B cell (primary cell): ENCODE results near the gene MLXIPL. TPM values are rescaled to one million over a fixed set of nuclear protein-coding genes. Genes with fewer than 3 reads are reported as not detected.

Experiments
- ATAC-seq: fragments of 200-7000 bp; cut with Tn5 transposase; one replicate; pipeline ENCODE4 v1.10.0; 2021; ENCODE audit warnings: low read depth, mild to moderate bottlenecking, moderate number of reproducible peaks, moderate library complexity
- CTCF ChIA-PET: fragments of 350-600 bp; sonication (Branson Sonifier 250); formaldehyde crosslinking; loops from one replicate; lab custom pipeline; 2021; ENCODE audit warnings: antibody characterized with exemption, inconsistent platforms; lab: Charles Lee
- POLR2A ChIA-PET: fragments of 350-600 bp; sonication (Branson Sonifier 250); formaldehyde crosslinking; loops from one replicate; lab custom pipeline; 2021; ENCODE audit warnings: antibody characterized with exemption; lab: Charles Lee
- DNase-seq: peaks from one replicate; pipeline ENCODE4 v3.0.0; 2013
- H2AFZ ChIP-seq: 2 replicates; pipeline ENCODE4 v1.6.1; 2012; ENCODE audit warnings: mild to moderate bottlenecking, low read depth, low read length; ENCODE audit not compliant: insufficient read depth, poor library complexity, severe bottlenecking
- H3K27ac ChIP-seq, 2 donors: 1 replicate in 1 of 2; 2 replicates in 1 of 2; pipeline ENCODE4 v1.5.1; 2012 to 2013; ENCODE audit warnings: low read length in 2 of 2, mild to moderate bottlenecking in 2 of 2, moderate library complexity in 1 of 2
- H3K27me3 ChIP-seq, 4 experiments: fragments of 200-600 bp in 1 of 4; sonication (generic) in 1 of 4; replicated peaks in 1 of 4; 1 replicate in 2 of 4; 2 replicates in 2 of 4; pipeline versions ENCODE4 v1.6.1 to v1.7.0; 2013 to 2016; ENCODE audit warnings: low read length in 3 of 4, mild to moderate bottlenecking in 2 of 4, mixed read lengths in 1 of 4, moderate library complexity in 1 of 4; ENCODE audit not compliant: insufficient read depth in 4 of 4, control insufficient read depth in 3 of 4; ENCODE audit errors: control extremely low read depth in 1 of 4
- H3K36me3 ChIP-seq, 2 experiments: replicated peaks in 1 of 2; 1 replicate in 1 of 2; 2 replicates in 1 of 2; pipeline versions ENCODE4 v1.6.1 to v1.7.1; 2013; ENCODE audit warnings: low read length in 1 of 2; ENCODE audit not compliant: insufficient read depth in 2 of 2, control insufficient read depth in 1 of 2; ENCODE audit errors: control extremely low read depth in 1 of 2, extremely low read depth in 1 of 2
- H3K4me1 ChIP-seq, 2 donors: fragments of 200-600 bp in 1 of 2; sonication (generic) in 1 of 2; 1 replicate in 1 of 2; 2 replicates in 1 of 2; pipeline versions ENCODE4 v1.5.1 to v1.6.1; 2013 to 2017; ENCODE audit warnings: low read length in 2 of 2; ENCODE audit not compliant: control insufficient read depth in 2 of 2, insufficient read depth in 2 of 2
- H3K4me2 ChIP-seq: replicated peaks from 2 replicates; pipeline ENCODE3; 2012; ENCODE audit warnings: mild to moderate bottlenecking, low read depth, low read length; ENCODE audit not compliant: poor library complexity, severe bottlenecking
- H3K4me3 ChIP-seq, 5 experiments: fragments of 200-600 bp in 1 of 5; sonication (generic) in 1 of 5; 1 replicate in 3 of 5; 2 replicates in 2 of 5; pipeline versions ENCODE4 v1.5.1 to v1.7.0; 2011 to 2016; ENCODE audit warnings: low read length in 4 of 5, mild to moderate bottlenecking in 4 of 5, low read depth in 2 of 5, control low read depth in 1 of 5, moderate library complexity in 1 of 5; ENCODE audit not compliant: insufficient read depth in 1 of 5; ENCODE audit errors: control extremely low read depth in 1 of 5, extremely low read depth in 1 of 5
- H3K79me2 ChIP-seq: fragments of 200-600 bp; sonication (generic); one replicate; pipeline ENCODE4 v1.6.0; 2016; ENCODE audit warnings: low read length; ENCODE audit not compliant: control insufficient read depth, insufficient read depth
- H3K9ac ChIP-seq: fragments of 200-600 bp; sonication (generic); 2 replicates; pipeline ENCODE4 v1.6.1; 2017; ENCODE audit warnings: mild to moderate bottlenecking, low read length, moderate library complexity
- H3K9me3 ChIP-seq, 3 donors: one replicate each; pipeline versions ENCODE4 v1.6.1 to v1.7.1; 2013; ENCODE audit warnings: low read length in 2 of 3; ENCODE audit not compliant: control insufficient read depth in 2 of 3, insufficient read depth in 1 of 3; ENCODE audit errors: control extremely low read depth in 1 of 3
- H4K20me1 ChIP-seq: 2 replicates; pipeline ENCODE4 v1.6.0; 2012; ENCODE audit warnings: mild to moderate bottlenecking, low read length; ENCODE audit not compliant: insufficient read depth, control insufficient read depth, poor library complexity, severe bottlenecking
- H3K27ac Mint-ChIP-seq: one replicate; pipeline ENCODE4 v1.8.0; 2021; ENCODE audit warnings: mixed read lengths
- H3K27me3 Mint-ChIP-seq: one replicate; pipeline ENCODE4 v1.8.0; 2021; ENCODE audit warnings: mixed read lengths
- H3K4me1 Mint-ChIP-seq: one replicate; pipeline ENCODE4 v1.8.0; 2021; ENCODE audit warnings: mixed read lengths
- H3K4me3 Mint-ChIP-seq: one replicate; pipeline ENCODE4 v1.8.0; 2021; ENCODE audit warnings: mixed read lengths
- H3K9me3 Mint-ChIP-seq: one replicate; pipeline ENCODE4 v1.8.0; 2022; ENCODE audit warnings: mixed read lengths; ENCODE audit not compliant: insufficient read depth
- CTCF ChIP-seq: fragments of 200-600 bp; IDR thresholded peaks from one replicate; pipeline ENCODE4 v1.8.0; 2022; ENCODE audit warnings: antibody characterized with exemption, mild to moderate bottlenecking
- EZH2 ChIP-seq: IDR thresholded peaks from 2 replicates; pipeline ENCODE4 v1.6.1; 2012; ENCODE audit warnings: borderline replicate concordance, low read depth, mild to moderate bottlenecking, moderate library complexity, low read length; ENCODE audit not compliant: insufficient read depth, poor library complexity, severe bottlenecking
- WGBS: methylation state at CpG from one replicate; pipeline ENCODE4 v1.1.5; 2013; ENCODE audit warnings: missing lambda C conversion rate; ENCODE audit not compliant: insufficient coverage; 5-methylcytosine and 5-hydroxymethylcytosine counted together
- intact Hi-C: fragments of 100-400 bp; cut with micrococcal nuclease; formaldehyde crosslinking; loops from one replicate; pipeline ENCODE4 v1.10.0; 2022
- polyA plus RNA-seq: library from polyadenylated mRNA; depleted of rRNA; stranded (reverse); fragments of >200 nt; gene quantifications from 2 replicates; pipeline ENCODE4 v1.2.3, GENCODE V29; 2012
- total RNA-seq, 2 donors: library from RNA; stranded (reverse); fragments of 120-200 nt in 1 of 2; gene quantifications; 1 replicate in 1 of 2; 2 replicates in 1 of 2; pipeline versions ENCODE4 v1.2.3 to v1.2.4, GENCODE V29; 2013 to 2022

MLXIPL gene
- total and polyA plus RNA-seq, 2 donors (not counting 1 experiment from before 2014, with no cell fraction given): not detected

GRCh38 chr7:73671857-73672445 is 47.6 kb upstream of the MLXIPL start:
- Histone ChIP-seq H4K20me1 (no peaks in the 10 kb centered on the region), H3K27me3 (peaks cover 0 to 24% (median 7%) of the 10 kb centered on the region in 4 experiments), H2AFZ (no peak overlapping the region), H3K4me1 (peaks cover 8 to 16% of the 10 kb centered on the region in 2 donors), H3K4me3 (no peak overlapping the region), H3K27ac (no peak overlapping the region), H3K36me3 (no peaks in the 10 kb centered on the region), H3K9me3 (peaks cover 0 to 3% (median 0%) of the 10 kb centered on the region in 3 donors), H3K4me2 (no peak overlapping the region), H3K9ac (no peak overlapping the region), H3K79me2 (no peaks in the 10 kb centered on the region)
- peaks cover 12% of the 10 kb centered on the region for H3K27me3 Mint-ChIP-seq
- H3K9me3 Mint-ChIP-seq: no peaks in the 10 kb centered on the region
- no peak for TF ChIP-seq EZH2
- TF ChIP-seq CTCF: no peak
- H3K27ac Mint-ChIP-seq: no peak overlapping the region
- POLR2A ChIA-PET: no interaction called here
- no peak for DNase-seq
- 86% methylated on average over 14 of the region's 15 CpGs for WGBS
- CTCF ChIA-PET: no interaction called here
- intact Hi-C loops: no loop called here
- H3K4me1 Mint-ChIP-seq: peaks cover 6% of the 10 kb centered on the region
- no peak for ATAC-seq
- H3K4me3 Mint-ChIP-seq: no peak overlapping the region

GRCh38 chr7:73671322-73671661 is 47.0 kb upstream of the MLXIPL start:
- H3K27ac Mint-ChIP-seq: no peak overlapping the region
- no peak overlapping the region for H3K9ac ChIP-seq
- DNase-seq (no peak), ATAC-seq (no peak)
- peaks cover 0 to 3% (median 0%) of the 10 kb centered on the region in 3 donors for H3K9me3 ChIP-seq
- TF ChIP-seq EZH2 (no peak), CTCF (no peak)
- peaks cover 8 to 16% of the 10 kb centered on the region in 2 donors for H3K4me1 ChIP-seq
- peaks cover 0 to 26% (median 7%) of the 10 kb centered on the region in 4 experiments for H3K27me3 ChIP-seq
- no peak overlapping the region for H3K4me3 ChIP-seq
- no peaks in the 10 kb centered on the region for H3K36me3 ChIP-seq
- H3K4me3 Mint-ChIP-seq: no peak overlapping the region
- H3K4me1 Mint-ChIP-seq: peaks cover 6% of the 10 kb centered on the region
- no peak overlapping the region for H2AFZ ChIP-seq
- H3K79me2 ChIP-seq: no peaks in the 10 kb centered on the region
- no peak overlapping the region for H3K4me2 ChIP-seq
- CTCF ChIA-PET: no interaction called here
- WGBS: 40% methylated on average over 5 of the region's 12 CpGs
- intact Hi-C loops: no loop called here
- no peaks in the 10 kb centered on the region for H3K9me3 Mint-ChIP-seq
- no peaks in the 10 kb centered on the region for H4K20me1 ChIP-seq
- H3K27me3 Mint-ChIP-seq: peaks cover 12% of the 10 kb centered on the region
- POLR2A ChIA-PET: no interaction called here
- H3K27ac ChIP-seq: no peak overlapping the region
